ENCODE measurements around the gene LOXL3.

LOXL3 gene

DNA sequence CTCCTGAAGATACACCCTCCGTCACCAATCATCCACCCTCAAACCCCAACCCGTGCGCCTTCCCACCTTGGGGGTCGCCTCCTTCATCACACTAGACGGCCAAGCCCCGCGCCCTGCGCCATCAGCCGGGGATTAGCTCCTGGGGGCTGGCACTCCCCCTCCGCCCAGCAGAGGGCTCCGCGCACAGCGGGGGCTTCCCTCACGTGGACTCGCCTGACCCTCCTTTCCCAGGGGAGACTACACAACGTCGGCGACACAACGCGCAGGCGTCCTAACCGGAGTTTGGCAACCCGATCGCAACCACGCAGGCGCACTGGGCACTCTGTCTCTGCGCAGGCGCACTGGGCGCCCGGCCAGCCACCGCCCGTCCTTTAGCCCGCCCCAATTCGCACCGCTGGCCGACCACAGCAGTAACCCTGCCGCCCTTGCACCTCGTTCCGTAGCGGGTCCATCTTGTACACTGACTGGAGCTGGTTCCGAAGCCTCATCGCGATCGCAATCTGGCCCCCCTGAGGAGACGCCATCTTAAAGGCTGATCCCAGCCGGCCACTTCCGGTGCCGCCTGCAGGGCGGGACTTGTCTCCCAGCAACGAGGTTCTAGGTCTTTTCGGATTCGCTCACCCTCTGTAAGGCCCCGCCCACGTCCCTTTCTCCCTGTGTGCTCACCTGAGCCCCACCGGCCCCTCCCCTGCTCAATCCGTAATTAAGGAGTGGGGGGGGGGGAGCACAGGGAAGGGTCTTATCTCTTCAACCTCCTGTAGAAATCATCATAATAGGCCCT is 46.4 kb downstream of the LOXL3 start, which contains the start of gene PCGF1:
PCGF1 (minus strand) TSS at position 551 of the 781 bp plus-strand sequence; CDS start at position 524, 27 bp downstream.
- peak; percentile 96 for DNase-seq (ENCODE audit: low read depth)

DNA sequence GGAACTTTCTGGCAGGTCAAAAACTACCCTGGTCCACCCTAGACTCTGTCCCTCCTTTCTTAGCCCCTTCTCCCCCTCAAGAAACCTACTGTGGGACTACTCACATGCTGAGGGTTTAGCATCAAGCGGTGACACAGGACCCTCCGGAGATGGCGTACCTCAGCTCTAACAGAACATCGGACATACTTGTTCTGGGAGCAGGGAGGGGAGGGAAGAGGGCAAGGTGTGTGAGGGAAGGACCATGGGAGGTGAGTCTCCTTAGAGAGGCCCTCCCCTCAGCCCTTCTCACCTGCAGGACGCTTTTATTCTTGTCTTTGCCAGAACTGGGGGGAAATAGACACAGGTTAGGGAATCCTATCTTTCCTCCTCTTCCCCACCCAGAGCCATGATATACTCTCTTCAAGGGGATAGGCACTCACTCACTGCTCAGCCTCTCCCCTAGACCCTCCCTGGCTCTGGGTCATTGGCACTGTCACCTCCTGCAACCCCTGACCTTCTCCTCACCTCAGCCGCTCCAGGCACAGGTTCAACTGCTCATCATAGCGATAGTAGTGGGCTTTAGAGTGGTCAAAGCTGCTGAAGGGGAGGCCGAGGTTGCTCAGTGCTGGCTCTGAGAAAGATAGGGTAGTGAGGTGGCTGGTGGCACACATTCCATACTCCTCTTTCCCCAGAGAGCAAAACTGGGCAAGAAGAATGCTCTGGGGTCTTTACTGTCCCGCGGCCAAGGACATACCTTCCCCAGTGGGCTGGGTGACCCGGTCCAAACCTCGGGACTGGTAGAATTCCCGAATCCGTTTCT is 48.1 kb downstream of the LOXL3 start:
- no peak for DNase-seq (ENCODE audit: low read depth)

DNA sequence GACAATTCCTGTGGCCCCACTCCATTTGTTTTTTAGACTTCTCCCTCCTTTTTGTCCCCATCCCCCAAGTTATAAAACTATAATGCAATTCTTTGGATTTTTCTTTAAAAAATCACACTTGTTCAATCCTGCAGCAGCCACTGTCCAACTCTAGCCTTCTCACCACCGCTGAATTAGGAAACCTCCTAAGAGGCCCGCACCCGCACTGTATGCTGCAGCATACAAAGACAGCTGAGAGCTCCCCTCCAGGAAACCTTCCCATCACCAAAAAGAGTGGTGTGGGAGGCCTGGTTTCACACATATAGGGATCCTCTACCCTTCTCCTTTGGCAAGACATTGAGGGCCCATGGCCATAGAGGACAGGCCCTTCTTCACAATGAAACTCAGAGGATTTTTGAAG is 49.2 kb downstream of the LOXL3 start:
- DNase-seq (ENCODE audit: low read depth): no peak

DNA sequence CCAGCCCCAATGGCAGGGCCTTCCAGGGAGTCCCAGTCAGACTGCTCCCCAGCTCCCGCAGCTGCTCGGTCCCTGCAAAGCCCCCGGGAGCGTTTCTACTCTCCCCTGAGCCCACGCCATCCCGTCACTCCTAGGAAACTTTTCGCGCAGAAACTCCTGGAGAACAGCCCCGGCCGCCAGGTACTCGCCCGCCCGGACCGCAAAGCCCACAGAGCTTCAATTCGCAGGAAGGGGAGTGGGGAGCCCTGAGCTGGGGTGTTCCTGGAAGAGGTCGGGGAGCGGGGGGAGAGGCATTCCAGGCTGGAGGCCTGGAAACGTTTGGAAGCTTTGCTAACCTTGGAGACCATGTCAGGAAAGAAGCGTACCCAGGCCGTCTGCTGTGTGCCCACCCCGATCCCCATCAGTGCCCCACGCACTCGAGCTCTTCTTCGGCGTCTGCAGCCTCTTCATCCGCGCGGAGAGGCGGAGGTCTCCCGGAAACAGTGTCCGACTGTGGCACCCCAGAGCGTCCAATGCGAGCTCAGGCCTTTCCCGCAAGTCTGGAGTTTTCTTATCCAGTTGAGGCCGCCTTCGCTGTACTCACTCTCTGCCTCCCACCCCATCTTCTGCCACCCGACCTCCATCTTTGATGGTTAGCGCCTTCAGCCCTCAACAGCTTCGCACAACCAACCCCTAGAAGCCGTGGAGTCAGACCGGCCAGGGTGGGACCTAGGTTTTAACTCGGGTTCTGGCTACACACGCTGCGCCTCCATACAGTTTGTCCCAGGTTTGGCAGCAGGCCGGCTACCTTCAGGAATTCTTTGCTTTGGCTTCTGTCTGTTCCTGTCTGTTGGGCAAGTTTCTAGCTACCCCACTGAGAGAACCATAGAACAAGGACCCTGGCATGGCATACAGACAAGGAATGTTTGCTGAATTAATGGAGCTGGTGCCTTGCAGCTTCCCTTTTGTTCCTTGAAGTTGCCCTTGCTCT is 50.0 kb downstream of the LOXL3 start:
- DNase-seq (ENCODE audit: low read depth): no peak

DNA sequence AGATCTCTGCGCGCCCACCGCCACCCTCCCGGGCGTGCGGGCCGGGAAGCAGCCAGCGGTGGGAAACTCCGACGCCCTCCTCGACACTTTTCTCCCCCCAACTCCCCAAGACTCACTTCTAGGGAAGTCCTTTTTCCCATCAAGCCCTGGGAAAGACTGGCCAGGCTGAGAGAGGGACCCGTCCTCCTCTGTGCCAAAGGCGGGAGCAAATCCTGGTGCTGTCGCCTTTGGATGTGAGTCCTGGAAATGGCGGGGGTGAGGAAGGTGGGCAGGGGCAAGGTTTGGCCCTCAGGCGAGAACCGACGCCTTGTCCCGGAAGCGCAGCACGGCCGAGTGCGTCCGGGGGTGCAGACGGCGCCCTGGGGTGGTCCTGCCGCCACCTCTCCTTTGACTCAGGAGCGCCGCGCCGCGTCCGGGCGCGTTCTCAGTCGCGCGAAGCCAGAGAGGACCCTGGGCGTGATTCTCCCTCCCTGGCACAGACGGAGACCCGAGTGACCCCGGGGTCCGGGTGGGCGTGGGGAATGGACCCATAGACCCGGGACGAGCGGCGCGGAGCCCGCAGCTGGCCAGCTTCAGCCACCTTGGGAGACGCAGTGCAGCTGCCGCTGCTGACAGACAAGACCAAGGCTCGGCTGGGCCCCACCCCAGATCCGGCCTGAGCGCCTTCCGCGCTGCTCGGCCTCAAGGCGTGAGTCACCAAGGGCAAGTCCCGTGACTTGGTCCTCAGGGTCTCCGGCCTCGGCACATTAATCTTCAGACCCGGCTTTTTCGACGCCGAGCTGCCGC is 50.8 kb downstream of the LOXL3 start:
- DNase-seq (ENCODE audit: low read depth): peak; percentile 59

DNA sequence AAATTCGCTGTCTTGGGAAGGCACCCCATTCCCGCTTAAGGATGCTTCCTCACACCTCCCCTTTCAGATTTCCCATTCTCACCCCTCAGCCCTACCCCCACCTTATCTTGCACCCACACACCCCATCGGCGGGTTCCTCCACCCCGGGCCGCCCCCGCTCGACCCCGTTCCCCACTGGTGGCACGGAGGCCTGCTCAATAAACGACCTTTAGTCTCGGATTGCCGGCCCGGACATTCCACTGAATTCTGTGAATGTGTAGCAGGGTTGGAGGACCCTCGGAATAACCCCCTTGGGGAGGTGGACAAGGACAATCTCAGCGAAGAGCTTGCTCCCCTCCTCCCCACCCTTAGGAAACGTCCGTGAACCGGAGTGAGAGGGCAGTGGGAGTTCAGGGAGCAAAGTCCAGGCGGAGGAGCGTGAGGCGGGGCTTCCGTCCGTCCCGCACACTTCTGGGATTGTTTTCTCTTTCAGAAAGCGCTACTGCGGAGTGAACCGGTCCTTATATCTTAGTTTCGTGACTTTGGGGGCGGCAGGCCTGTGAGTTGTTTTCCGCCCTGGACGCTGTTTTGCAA is 51.5 kb downstream of the LOXL3 start:
- no peak for DNase-seq (ENCODE audit: low read depth)

DNA sequence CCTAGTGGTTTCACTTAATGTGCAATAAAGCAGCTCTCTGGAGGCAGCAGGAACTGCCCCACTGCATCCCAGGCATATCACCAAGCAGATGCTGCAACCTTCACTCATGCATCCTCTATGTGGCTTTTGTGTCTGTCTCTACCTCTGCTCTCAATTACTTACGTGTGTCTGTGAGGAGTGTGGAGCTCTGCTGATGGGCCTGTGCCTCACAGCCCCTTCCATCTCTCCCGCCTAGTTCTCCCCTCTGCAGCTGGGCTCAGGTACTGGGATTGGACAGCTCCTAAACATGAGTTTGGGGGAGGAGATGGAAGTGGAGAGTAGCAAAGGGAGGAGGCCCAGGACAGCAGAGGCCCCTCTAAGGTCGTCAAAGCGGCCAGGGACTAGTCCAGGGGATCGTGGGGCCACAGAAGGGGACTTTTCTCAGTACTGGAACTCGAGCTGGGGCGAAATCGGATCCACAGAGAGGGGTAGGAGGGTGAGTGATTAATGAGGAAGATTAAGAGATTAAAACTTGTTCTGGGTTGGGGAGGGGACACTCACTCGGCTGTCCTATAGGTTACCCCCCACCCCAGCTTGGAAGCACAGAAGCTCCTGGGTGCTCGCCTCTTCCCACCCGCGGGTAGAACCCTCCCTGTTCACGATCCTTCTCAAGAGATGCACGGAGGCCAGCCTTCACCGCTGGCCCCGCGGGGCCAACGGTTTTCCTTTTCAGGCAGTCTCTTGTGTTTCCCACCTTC is 52.2 kb downstream of the LOXL3 start:
- DNase-seq (ENCODE audit: low read depth): no peak

DNA sequence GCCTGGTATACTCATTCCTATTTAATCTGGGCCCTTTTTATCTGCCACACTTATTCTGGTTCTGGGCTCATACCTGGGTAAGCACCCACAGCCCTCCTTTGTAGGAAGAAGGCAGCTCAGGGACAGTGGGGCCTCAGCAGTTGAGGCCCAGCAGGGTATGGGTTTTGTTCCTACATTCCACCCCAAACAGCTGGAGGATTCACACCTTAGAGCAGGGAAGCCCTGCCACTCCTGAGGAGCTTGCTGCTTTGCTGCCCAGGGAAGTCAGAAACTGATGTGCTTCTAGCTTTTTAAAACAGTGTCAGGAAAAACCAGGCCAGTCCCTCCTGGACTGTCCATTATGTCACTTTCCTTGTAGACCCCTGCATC is 53.2 kb downstream of the LOXL3 start:
- no peak for DNase-seq (ENCODE audit: low read depth)

DNA sequence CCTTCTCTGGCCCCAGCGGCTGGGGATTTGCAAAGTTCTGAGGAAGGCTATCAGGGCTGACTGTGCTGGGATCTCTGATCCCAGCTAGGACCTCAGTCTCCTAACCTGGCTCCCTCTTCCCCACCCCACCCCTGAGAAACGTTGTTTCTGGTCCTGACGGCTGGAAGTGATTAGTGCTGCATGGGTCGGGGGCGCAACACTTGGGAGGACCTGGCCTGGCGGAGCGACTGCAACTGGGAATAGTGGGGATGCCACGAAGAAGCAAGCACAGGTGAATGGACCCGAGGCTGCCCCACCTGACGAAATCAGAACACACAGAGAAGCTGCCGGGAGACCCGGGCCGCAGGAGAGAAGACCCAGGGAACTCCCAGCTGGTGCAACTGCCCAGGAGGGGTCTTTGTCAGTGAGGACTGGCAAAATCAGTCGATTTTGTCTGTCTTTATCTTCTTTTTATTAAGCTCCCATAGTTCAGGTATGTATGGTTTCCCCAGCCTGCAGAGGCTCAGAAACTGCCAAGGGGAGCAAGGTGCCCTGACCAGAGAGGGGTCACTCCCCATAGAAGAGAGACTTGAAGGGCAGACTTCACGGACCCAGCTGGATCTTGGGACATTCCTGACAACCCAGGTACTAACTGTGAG is 53.7 kb downstream of the LOXL3 start:
- DNase-seq (ENCODE audit: low read depth): no peak

DNA sequence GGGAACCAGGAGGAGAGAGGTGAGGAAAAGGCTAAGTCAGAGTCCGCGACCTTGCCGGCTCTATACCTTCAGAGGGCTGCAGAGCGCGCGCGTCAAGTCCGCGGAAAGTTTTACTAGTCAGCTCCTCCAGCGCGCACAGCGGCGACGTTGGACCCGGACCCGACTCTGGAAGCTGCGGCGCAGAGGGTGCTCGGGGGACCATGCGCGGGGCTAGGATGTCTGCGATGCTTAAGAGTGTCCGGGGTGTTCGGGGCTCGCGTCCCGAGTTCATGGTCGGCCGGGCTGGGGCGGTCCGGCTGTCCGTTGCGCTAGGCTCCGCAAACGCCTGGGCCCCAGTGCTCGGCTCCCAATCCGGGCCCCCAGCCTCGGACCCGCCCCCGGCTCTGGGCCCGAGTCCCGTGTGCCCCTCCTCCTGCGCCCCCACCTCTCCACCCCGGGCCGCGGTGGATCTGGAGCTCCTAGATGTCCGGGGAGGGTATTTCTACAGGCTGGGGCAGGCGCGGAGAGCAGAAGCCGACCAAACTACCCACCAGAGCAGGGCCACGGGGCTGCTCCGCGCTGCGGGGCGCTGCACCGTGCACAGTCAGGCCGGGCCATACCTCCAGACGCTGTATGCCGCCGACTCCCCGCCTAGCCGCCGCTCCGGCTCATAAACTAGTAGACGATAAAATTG is 54.3 kb downstream of the LOXL3 start, which contains the start of gene LBX2:
LBX2 (minus strand) TSS at position 337 of the 673 bp plus-strand sequence; CDS start at position 271, 66 bp downstream.
- no peak for DNase-seq (ENCODE audit: low read depth)

DNA sequence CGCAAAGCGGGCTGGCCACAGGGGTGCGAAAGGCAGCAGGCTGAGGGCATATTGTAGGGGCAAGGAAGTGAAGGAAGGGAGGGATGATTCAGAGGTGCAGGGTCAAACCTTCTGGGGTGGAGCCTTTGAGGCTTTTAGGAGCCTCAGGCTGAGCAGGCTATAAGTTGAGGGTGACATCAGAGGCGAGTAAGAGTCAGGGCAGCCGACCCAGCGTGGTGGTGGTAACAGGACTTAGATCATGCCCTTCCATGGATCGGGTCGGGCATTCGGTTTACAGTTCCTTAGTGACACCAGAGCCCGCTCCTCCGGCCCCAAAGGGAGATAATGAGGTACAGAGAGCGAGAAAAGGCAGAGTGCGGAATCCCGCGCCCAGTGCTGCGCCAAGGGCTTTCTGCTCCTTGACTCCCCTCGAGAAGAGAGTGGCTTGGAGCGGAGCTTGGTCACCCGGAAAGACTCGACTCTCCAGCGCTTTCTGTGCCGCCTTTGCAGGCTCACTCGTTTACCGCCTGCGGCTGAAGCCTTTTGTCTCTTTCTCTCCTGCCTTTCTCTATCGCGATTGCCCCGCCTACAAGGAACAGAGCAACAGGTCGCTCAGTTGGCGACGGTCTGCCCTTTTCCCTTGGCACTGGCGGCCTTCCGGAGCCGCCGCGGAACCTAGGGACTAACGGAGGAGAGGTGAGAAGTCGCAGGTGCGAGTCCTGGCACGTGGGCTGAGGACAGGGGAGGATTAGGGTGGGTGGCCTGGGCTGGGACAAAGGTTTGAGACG is 55.1 kb downstream of the LOXL3 start:
- no peak for DNase-seq (ENCODE audit: low read depth)

DNA sequence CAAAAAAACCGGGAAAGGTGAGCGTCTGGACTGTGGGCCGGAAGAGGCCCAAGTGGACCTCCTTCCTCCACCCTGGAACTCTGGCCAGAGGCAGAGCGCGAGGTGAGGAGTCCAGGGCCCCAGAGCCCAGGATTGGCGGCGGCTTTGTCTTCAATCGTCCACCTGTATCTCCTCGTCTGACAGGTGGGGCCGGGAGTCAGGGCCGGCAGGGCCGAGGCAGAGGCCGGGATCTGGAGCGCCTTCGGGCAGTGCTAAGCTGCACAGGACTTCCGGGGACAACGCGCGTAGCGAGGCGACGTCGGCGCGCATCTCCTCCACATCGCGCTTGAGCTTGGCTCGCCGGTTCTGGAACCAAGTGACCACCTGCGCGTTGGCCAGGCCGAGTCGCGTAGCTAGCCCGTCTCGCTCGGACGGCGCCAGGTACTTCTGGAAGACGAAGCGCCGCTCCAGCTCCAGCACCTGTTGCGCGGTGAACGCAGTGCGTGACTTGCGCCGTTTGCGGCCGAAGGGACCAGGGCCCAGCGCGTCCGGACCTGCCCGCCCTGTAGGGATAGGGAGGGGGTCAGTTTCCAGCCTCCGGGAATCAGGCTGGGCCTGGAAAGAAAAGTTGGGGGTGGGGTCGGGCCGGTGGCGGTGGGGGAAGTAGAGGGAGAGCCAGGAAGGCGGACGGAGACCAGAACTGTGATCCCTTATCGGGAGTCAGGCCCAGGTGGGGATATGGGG is 55.8 kb downstream of the LOXL3 start:
- no peak for DNase-seq (ENCODE audit: low read depth)

DNA sequence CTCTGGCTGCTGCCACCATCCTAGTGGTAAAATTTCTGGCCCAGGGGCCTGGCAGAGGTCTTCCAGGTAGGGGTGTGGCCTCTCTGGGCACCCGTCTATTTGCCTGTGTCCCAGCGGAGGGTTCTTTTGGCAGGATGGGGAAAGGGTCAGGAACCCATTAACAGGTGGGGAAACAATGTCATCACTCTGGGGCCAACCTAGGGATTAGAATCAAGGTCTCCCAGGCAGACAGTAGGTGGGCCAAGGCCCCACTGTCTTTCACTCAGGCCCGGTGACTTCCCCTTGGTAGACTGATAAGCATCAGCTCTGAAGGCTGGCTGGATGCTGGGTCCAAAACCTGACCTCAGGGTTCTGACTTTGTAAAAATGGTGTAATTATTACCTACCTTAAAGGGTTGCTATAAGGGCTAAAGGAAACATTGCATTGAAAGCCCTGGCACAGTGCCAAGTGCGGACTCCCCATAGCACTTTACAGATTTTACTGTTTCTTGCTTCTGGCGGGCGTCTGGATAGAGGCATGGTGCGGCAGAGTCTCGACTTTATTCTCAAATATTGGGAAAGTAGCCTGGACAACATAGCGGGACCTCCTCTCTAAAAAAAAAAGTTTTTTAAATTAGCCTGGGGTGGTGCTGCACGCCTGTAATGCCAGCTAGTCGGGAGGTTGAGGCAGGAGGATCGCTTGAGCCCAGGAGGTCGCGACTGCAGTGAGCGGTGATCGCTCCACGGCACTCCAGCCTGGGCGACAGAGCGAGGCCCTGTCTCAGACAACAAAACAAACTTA is 56.6 kb downstream of the LOXL3 start:
- no peak for DNase-seq (ENCODE audit: low read depth)

DNA sequence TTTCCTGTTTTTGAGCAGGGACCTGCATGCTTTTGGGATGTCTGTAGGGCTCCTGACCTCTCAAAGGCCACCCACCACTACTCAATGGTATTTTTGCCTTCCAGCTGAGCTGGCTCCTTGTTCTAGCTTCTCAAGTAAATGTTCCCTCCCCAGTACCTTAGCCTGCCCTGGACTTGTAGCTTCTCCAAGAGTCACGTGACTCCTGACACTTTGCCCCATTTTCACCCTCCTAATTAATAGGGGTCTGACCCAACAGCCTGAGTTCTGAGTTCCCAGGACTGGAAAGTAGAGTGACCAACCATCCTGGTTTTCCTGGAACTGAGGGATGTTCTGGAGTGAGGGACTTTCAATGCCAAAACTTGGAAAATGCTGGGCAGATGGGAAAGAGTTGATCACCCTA is 58.3 kb downstream of the LOXL3 start:
- no peak for DNase-seq (ENCODE audit: low read depth)

DNA sequence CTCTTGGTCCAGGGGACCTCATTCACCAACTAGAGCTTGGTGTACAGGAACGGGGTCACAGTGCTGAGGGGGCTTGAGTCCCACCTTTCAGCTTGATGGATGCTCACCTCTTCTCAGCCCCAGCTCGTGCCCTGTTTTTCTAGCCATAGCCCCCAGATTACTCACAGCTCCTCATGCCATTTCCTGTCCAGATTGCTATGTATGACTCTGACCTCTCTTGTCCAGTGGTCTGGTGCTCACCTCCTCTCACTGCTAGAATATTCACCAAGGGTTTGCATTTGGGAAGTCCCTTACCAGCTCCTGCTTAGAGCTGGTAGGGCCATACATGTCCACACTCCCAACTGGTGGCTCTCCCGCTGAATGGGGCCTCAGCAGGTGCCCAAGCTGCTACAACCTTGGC is 60.2 kb downstream of the LOXL3 start:
- DNase-seq (ENCODE audit: low read depth): no peak

DNA sequence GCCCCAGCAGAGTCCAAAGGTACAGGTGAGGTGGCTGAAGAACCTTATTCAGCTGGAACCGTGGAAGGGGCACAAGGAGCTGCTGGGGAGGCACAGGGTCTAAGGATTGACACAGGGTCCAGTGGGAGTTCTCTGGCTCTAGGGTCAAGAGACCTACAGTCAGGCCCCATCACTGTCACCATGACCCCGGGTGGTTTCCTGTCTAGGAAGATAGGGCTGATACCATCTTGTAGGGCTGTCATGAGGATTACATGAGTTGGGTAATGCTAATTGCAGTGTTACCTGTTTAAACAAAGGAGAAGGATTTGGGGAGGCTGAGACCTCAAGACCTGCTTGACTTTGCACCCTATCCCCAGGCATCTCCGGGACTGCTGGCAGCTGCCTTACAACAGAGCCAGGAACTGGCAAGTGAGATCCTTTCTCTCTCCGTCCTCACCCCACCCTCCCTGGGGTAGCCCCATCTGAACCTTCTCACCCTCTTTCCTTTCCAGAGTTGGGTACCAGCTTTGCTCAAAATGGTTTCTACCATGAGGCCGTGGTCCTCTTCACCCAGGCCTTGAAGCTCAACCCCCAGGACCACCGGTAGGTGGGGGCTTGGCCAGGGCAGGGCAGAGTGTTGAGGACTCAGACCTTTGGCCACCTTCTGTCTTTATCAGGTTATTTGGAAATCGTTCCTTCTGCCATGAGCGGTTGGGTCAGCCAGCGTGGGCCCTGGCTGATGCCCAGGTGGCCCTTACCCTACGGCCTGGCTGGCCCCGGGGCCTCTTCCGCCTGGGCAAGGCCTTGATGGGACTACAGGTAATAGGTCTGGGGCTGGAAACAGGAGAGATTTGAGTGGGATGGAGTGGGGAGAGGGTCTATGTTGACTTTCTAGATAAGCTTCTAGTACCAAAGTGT is 61.8 kb downstream of the LOXL3 start:
- DNase-seq (ENCODE audit: low read depth): no peak
